ENCODE results near the gene AREL1.

The AREL1 gene

GRCh38 chr14:74669846-74670245 is 43.0 kb downstream of the AREL1 start:
- H3K4me3 ChIP-seq (ENCODE audit: low read depth, low read length) = no peak overlapping the region
- TF ChIP-seq CTCF (IDR thresholded peaks at IDR 0.05; ENCODE audit: insufficient read depth, low read length, missing control alignments) = no peak
- POLR2A ChIA-PET = interaction anchor here (1.1 to 1.2 kb wide), 2 partner anchors 11 to 50 kb away, joined by 3 read pairs; no protein-coding TSS in a partner anchor
- CTCF ChIA-PET = interaction anchor here (0.9 to 2.1 kb wide), 6 partner anchors 9 to 61 kb away, joined by 3 to 18 read pairs (median 4); partner anchors contain the start of gene LTBP2
- DNase-seq (ENCODE audit: low read depth, low spot score) = no peak

- POLR2A ChIA-PET = no interaction called here
- TF ChIP-seq CTCF (IDR thresholded peaks at IDR 0.05; ENCODE audit: insufficient read depth, low read length, missing control alignments) = no peak
- no peak overlapping the region for H3K4me3 ChIP-seq (ENCODE audit: low read depth, low read length)
- DNase-seq (ENCODE audit: low read depth, low spot score) = no peak
- CTCF ChIA-PET = interaction anchor here (1.0 to 2.1 kb wide), 3 partner anchors 50 to 61 kb away, joined by 3 to 18 read pairs (median 5); partner anchors contain the start of gene LTBP2
These were observed 43.6 kb downstream of the AREL1 start for GRCh38 chr14:74669256-74669655.

- ChIA-PET CTCF (interaction anchor here (0.8 to 2.8 kb wide), 4 partner anchors 50 to 59 kb away, joined by 3 to 14 read pairs (median 5); partner anchors contain the start of gene LTBP2), POLR2A (interaction anchor here (0.6 to 1.0 kb wide), 2 partner anchors 9 to 11 kb away, joined by 3 read pairs; no protein-coding TSS in a partner anchor)
- no peak overlapping the region for H3K4me3 ChIP-seq (ENCODE audit: low read depth, low read length)
- no peak for TF ChIP-seq CTCF (IDR thresholded peaks at IDR 0.05; ENCODE audit: insufficient read depth, low read length, missing control alignments)
- DNase-seq (ENCODE audit: low read depth, low spot score) = no peak
These were observed 45.1 kb downstream of the AREL1 start for GRCh38 chr14:74667758-74668157.

GRCh38 chr14:74664717-74665116 is 48.2 kb downstream of the AREL1 start:
- no peak for TF ChIP-seq CTCF (IDR thresholded peaks at IDR 0.05; ENCODE audit: insufficient read depth, low read length, missing control alignments)
- ChIA-PET POLR2A (no interaction called here), CTCF (interaction anchor here (0.6 to 3.9 kb wide), 5 partner anchors 12 to 55 kb away, joined by 3 to 20 read pairs (median 5); partner anchors contain the start of gene LTBP2)
- H3K4me3 ChIP-seq (ENCODE audit: low read depth, low read length) = no peak overlapping the region
- DNase-seq (ENCODE audit: low read depth, low spot score) = no peak

GRCh38 chr14:74663884-74664283 is 49.0 kb downstream of the AREL1 start:
- TF ChIP-seq CTCF (IDR thresholded peaks at IDR 0.05; ENCODE audit: insufficient read depth, low read length, missing control alignments) = no peak
- no peak overlapping the region for H3K4me3 ChIP-seq (ENCODE audit: low read depth, low read length)
- POLR2A ChIA-PET = no interaction called here
- CTCF ChIA-PET = interaction anchor here (1.0 to 3.9 kb wide), 4 partner anchors 8 to 51 kb away, joined by 3 to 20 read pairs (median 4); partner anchors contain the start of gene LTBP2
- no peak for DNase-seq (ENCODE audit: low read depth, low spot score)

DNA sequence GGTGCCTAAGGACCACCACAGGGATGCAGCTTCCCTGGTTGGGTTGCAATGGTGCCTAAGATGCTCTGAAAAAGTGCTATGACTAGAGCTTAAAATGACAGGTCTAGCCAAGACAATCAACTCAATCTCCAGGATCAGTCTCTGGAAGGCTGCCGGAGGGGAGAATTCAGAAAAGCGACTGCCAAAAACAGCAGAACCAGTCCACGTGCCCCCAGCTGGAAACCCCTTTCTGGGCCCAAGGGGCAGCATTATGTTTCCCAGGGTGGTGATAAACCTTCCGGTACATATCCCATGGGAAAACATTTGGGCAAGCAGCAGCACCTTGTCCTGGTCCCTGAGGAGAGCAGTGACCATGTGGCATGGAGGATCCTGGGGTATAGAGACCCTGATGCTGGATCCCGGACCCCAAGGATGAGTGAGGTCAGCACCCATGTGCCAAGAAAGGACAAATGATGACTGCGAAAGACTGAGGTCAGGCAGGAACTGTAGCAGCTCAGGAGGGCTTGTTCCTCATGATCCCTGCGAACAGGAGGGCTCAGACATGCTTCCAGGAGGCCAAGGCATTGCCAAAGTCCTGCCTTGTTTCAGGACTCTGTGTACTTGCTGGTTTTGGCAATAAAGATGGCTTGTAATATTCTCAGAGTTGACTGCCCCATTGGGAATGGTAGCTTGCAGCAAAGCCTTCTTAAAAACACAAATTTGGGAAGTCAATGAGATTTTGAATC is 51.0 kb downstream of the AREL1 start:
- H3K4me3 ChIP-seq (ENCODE audit: low read depth, low read length) = no peak overlapping the region
- CTCF ChIA-PET = interaction anchor here (3.9 kb wide), 1 partner anchor 49 kb away, joined by 20 read pairs; the partner anchor contains the start of gene LTBP2
- no peak for TF ChIP-seq CTCF (IDR thresholded peaks at IDR 0.05; ENCODE audit: insufficient read depth, low read length, missing control alignments)
- DNase-seq (ENCODE audit: low read depth, low spot score) = no peak
- POLR2A ChIA-PET = no interaction called here

Measured in AG04449 (cell line).